ENCODE measurements around the gene DPH2.
A peak's percentile ranks its signal among the peaks of the same experiment; 100 is the strongest.

Gene DPH2

GRCh38 chr1:43985984-43986595 is 16.3 kb downstream of the DPH2 start:
- DNase-seq = no peak

DNA sequence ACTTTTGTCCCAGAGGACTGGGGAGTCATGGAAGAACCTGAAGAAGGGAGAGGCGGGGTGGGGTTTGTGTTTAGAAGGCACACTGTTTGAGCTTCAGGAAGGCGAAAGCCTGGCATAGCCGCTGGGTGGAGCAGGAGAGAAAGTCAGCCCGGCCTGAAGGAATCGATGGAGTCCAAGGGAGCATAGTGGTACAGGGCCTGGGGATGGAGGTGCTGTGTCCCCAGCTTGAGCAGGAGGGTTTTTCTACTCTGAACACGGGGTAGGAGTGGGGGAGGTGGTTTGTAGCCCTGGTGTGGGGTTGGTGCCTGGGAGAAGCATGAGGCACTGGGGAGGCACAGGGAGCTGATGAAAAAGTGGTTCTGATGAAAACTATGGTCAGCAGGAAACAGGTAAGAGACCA is 16.9 kb downstream of the DPH2 start:
- no peak for DNase-seq

DNA sequence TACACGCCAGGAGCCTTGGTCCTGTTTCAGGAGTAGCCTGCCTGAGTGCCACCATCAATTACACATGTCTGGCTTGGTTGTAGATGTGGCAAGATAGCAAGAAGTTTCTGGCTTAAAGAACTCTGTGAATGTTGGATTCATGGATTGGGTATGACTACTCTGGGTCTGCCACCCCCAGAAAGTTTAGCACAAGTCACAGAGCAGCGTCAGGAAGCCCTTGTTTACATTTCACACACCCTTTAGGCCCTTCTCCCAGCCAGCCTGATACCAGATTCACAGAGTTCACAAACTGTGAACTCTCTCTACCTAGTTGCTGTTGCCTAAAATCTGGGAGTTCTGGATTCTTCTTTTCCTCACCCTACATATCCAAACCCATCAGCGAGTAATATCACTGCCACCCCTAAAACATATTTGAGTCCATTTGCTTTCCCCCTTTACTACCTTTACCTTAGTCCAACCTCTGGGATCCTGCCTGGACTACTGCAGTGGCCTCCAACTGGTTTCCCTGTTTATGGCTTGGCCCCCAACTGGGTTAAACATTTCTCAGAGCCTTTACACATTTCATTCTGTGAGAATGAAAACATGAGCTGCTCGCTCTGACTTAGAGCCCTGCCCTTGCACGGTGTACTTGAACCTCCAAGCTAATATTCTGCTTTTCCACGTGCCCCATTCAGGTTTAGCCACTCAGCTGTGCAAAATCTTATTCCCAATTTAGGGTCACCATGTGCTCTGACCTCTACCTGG is 17.5 kb downstream of the DPH2 start:
- DNase-seq = no peak

DNA sequence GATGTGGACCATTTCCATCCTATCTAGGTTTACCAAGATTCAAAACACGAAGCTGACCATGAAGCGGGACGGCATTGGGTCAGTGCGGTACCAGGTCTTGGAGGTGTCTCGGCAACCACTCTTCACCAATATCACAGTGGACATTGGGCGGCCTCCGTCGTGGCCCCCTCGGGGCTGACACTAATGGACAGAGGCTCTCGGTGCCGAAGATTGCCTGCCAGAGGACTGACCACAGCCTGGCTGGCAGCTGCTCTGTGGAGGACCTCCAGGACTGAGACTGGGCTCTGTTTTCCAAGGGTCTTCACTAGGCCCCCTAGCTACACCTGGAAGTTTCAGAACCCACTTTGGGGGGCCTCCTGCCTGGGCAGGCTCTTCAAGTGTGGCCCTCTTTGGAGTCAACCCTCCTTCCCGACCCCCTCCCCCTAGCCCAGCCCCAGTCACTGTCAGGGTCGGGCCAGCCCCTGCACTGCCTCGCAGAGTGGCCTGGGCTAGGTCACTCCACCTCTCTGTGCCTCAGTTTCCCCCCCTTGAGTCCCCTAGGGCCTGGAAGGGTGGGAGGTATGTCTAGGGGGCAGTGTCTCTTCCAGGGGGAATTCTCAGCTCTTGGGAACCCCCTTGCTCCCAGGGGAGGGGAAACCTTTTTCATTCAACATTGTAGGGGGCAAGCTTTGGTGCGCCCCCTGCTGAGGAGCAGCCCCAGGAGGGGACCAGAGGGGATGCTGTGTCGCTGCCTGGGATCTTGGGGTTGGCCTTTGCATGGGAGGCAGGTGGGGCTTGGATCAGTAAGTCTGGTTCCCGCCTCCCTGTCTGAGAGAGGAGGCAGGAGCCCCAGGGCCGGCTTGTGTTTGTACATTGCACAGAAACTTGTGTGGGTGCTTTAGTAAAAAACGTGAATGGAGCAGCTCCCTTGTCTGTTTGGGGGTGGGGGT is 20.7 kb downstream of the DPH2 start:
- no peak for DNase-seq

DNA sequence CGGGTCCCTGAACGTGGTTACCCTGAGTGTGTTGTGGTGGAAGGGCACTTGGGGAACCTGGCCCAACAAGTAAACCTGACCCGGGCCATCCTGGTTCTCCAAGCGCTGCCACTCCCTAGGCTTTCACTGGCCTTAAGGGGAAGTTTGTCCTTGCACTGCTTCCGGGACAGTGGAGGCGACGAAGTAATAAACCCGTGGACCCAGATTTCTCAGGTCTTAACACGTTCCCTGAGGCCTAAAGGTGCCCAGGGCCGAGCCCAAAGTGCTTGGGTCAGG is 21.3 kb downstream of the DPH2 start:
- no peak for DNase-seq

DNA sequence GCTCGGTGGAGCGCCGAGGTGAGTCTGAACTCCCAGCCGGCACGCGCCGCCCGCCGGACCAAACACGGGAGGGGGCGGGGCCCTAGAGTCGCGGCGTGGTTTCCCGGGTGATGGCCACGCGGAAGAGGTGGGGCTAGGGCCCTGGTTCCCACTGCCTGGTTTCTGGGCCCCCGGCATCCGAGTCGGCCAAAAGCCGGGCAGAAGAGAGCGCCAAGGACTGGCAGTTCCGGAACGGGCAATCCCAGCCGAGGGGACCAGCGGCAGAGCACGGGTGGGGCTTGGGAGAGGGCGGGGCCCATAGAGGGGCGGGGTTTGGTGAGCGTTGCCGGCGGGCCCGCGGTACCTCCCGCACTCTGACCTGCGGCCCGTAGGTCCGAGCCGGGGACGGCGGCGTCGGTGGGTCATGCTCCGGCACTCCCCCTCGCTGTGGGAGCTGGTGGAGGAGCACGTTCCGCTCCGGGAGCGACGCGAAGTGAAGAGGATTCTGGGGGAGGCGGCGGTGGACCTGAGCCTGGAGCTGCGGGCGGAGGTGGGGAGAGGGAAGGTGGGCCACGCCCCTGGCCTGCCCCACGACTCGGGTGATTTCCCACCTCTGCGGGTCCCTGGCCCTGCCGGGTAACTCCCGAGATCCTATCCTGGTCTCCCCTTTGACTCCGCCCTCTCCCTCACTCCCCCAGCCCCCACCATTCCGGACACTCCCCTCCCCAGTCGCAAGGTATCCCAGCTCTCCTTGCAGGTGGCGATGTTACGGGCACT is 21.8 kb downstream of the DPH2 start, which contains the start of gene CCDC24:
Gene CCDC24 (plus strand): TSS at position 124 of the 756 bp plus-strand sequence. CDS start 280 bp downstream, at position 404.
- DNase-seq = peak in 1 of 2 experiments; percentile 62

DNA sequence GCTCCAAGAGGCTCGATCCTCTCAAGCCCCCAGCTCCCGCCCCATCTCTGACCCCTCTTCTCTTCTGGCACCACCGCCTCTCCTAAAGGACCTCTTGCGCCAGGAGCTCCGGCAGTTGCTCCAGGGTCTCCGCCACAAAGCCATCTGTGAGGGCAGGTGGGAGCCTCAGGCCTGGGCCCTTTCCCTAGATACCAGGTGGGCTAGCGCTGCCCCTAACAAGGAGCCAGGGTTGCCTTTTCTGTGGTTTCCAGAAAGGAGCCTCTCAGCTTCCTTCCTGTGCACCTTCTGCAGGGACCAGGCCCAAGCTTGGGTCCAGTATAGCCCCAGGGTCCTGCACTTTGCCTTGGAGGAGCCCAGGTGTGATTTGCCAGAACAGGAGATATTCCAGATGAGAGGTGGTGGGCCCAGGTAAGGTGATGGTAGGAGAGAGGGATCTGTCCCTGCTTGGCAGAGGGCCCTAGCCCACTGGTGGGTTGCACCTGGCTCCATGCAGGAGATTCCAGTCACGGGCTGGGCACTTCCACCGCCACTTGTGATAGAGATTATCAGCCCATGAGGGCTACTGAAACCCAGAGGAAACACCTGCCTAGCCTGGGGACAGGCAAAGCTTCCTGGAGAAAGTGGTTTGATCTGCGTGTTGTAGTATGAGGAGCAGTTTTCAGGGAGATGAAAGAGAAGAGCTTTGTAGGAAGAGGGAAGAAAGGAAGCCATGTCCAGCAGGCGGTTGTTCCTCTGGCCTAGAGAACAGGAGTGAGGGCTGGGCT is 22.6 kb downstream of the DPH2 start:
- DNase-seq = no peak

DNA sequence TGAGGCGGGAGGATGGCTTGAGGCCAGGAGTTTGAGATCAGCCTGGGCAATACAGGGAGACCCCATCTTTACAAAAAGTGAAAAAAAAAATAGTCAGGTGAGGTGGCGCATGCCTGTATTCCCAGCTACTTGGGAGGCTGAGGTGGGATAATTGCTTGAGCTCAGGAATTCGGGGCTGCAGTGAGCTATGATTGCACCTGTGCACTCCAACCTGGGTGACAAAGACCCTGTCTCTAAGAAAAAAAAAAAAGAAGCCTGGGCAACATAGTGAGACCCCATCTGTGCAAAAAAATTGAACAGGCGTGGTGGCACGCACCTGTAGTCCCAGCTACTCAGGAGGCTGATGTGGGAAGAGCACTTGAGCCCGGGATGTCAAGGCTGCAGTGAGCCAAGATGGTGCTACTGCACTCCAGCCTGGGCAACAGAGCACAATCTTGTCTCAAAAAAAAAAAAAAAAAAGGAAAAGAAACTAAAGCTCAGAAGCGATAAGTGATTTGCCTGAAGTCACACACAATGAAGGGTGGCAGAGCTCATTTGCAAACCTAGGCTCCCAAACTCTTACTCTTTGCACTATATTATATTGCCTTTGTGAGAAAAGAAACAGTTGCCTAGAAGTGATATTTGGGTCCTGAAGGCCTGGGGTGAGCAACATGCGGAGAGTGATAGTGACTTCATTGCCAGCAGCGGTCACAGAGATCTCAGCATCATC is 23.6 kb downstream of the DPH2 start:
- DNase-seq = no peak

DNA sequence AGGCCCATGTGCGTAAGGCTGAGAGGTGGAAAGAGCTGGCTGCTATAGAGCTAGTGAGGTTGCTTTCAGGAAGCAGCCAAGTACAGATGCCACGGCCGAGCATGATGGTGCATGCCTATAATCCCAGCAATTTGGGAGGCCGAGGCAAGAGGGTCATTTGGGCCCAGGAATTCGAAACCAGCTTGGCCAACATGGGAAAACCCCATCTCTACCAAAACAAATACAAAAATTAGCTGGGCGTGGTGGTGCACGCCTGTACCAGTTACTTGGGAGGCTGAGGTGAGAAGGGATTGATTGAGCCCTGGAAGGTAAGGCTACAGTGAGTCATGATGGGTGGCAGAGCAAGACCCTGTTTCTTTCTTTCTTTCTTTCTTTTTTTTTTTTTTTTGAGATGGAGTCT is 24.3 kb downstream of the DPH2 start:
- DNase-seq = no peak

DNA sequence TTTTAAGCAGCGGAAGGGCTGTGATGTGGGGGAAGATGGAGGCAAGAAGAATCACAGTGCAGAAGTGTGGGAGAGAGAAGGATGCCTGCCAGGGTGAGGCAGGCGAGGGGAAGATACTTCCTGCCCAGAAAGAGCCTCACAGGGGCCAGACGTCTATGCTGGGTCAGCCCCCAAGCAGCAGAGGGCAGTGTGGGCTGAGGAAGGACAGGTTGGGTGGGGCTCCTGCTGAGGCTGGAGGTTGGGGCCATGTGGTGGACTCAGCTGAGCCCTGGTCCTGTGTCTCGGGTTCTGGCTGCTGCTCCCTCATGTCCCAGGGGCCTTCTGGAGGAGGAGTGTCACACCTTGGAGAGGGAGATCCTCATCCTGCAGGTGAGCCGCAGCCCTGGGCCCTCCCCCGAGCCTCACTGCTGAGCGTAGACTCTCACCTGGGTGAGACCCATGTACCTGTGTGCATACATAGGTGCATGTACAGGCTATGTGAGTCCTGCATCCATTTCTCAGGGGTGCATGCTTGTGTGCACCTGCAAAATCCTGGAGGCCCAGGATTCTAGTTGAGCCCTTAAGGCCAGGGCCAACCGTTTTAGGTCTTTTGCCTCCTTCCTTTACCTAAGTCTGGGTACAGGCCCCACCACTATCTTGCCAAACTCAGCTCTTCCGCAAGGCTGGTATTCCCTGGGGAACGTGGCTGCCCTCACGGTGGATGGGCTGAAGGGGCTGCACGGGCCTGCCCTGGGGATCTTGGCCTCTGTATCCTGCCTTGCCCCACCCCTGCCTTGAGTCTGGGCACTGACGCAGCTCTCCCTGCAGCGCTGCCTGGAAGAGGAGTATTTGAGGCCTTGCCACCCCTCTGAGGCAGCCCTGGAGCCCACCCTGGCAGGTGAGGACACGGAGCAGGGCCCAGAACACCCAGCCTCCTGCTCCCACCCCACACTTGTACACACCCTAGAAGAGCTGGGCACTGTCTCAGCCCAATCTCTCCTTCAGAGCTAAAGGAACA is 25.3 kb downstream of the DPH2 start:
- DNase-seq = peak; percentile 45 to 63

DNA sequence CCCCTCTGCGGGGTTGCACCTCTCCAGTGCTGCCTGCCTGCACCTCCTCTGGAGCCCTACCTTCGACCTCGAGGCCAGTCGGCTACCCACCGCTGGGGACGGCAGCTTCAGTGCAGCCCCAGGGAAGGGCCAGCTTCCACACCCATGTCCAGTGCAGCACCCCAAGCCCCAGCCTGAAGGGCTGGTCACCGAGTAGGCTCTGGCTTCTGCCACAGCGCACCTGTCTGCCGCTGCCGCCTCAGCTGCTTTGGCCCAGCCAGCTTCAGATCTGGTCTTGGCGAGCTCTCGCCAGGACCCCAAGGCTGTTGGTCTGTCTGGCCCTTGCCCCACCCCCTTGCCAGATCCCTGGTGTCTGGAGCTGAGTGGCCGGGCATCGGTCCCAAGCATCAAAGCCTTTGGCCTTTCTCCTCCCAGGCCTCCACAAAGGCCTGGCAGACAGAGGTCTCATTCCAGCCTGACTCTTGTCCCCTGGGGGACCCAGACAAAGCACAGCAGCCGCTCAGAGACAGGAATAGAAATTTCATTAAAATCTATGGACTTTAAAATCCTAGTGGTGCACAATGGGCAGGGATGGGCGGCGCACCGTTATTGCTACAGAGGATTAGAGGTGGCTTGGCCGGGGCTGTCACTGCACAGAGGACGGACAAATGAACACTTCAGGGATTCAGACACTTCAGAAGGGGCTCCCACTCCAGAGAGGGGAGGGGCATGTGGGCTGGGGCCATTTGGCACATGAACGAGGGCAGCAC is 26.3 kb downstream of the DPH2 start:
- DNase-seq = peak in 1 of 2 experiments; percentile 37

GRCh38 chr1:43996733-43997115 is 26.9 kb downstream of the DPH2 start:
- DNase-seq = no peak

DNA sequence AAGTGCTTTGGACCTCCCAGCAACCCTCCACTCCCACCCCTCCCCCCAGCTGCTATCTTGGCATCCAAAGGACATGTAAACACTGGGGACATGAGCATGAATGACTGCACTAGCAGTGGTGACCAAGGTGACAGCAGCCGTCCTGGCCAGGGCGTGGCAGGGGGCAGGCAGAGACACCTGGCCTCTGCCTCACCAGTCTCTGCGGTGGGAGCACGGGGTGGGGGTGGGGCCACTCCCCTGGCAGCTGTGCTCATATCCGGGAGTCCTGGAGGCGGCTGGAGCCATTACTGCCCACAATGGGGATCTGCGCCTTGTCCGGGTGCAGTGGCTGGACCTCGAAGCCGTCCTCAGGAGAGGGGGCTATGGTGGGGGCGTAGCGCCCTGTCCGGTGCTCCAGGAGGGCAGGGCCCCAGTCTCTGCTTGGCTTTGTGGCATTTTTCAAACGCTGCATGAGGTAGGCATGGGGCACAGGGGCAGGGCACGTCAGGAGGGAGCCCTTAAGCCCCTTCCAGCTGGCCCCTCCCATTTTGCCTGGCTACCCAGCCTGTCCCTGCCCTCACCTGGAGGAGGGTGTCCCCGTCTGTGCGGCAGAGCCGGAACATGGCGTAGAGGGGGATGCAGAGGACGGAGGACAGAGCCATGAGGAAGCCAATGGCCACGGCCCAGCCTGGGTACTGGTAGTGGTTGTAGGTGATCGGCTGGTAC is 27.6 kb downstream of the DPH2 start:
- no peak for DNase-seq

DNA sequence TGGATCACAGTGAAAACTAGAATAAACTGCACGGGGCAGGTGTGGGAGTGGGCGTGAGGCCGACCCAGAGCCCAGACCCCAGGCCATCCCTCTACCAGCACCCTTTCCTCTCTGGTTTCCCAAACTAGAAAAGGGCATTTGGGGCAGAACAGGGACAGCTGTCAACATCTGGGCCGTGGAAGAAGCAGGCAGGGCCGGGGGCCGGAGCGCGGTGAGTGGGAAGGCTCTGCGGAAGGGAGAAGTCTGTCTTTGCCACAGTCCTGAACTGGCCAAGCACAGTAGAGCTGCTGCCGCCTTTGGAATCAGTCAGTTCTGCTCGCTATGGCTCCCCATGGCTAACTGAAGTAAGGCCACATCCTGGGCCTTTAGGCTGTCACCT is 28.2 kb downstream of the DPH2 start:
- DNase-seq = no peak

GRCh38 chr1:43999455-43999854 is 29.6 kb downstream of the DPH2 start:
- no peak for DNase-seq

GRCh38 chr1:44000122-44000665 is 30.4 kb downstream of the DPH2 start:
- DNase-seq = no peak

DNA sequence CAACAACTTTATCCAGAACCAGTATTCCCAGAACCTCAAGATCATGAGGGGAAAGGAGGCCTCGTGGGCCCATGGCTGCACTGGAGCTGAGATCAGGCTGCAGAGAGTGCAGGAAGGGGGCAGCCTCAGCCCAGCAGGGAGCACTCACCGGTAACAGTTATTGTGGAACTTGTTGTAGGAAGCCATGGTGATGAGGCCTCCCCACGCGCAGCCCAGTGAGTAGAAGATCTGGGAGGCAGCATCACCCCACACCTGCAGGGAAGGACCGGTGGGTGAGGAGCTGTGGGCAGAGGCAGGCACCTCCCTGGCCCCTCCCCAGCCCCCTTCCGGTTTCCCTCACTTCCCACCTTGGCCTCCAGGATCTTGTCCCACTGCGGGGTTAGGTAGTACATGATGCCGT is 32.4 kb downstream of the DPH2 start:
- no peak for DNase-seq

DNA sequence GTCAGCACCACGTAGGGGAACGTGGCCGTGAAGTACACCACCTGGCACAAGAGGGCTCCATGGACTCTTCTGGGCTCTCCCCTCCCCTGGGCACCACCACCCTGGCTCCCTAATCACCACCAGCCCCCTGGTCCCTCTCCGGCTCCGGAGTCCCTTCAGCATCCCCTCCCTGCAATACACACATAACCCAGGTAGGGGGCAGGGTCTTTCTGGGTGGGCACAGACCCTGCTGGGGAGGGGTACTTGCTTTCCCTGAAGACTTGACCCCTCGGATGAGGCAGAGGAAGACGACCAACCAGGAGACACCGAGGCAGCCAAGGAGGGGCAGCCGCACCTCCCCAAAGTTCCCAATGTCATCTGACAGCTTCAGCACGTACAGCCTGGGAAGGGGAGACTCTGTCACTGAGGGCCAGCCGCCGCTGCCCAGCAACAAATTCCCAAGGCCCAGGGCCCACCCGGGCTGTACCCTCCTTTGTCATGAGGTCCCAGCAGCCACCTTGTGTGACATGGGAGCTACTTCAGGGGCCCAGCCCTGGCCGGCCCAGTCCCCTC is 32.9 kb downstream of the DPH2 start:
- no peak for DNase-seq
